HL-60/S4 treated with phorbol 12-myristate 13-acetate at 8.2 ng/mL for 4 days and 3 days (cell line): Measurements from ENCODE around the gene POLD1.
"Not testable (repeated sequence)": the region's sequence is repeated elsewhere in the genome, so short reads cannot be mapped to it uniquely, and the experiment has no call there.

Experiments used
- in situ Hi-C: fragments of 300-500 bp; cut with MboI; formaldehyde crosslinking; loops from 2 replicates; pipeline ENCODE4 v1.15.0; 2022; ENCODE audit warnings: low sequenced_read_pairs

The POLD1 gene

GRCh38 chr19:50432221-50433028 is 48.3 kb downstream of the POLD1 start, which contains the start of gene MYBPC2:
MYBPC2 (plus strand) TSS chr19:50432892; CDS start chr19:50432954, 62 bp downstream.
- in situ Hi-C loops, result no loop called here

GRCh38 chr19:50433201-50434180 is 49.3 kb downstream of the POLD1 start:
- in situ Hi-C loops, result no loop called here

- in situ Hi-C loops, result no loop called here
These were observed 50.4 kb downstream of the POLD1 start for GRCh38 chr19:50434525-50434924.

- in situ Hi-C loops, result no loop called here
These were observed 51.1 kb downstream of the POLD1 start for GRCh38 chr19:50435221-50435620.

- in situ Hi-C loops, result no loop called here
These were observed 51.5 kb downstream of the POLD1 start for GRCh38 chr19:50435627-50436026.

- in situ Hi-C loops, result no loop called here
These were observed 53.8 kb downstream of the POLD1 start for GRCh38 chr19:50437862-50438449.

- in situ Hi-C loops, result not testable (repeated sequence)
These were observed 55.0 kb downstream of the POLD1 start for GRCh38 chr19:50439130-50439529.

GRCh38 chr19:50444059-50444458 is 59.9 kb downstream of the POLD1 start:
- in situ Hi-C loops, result no loop called here

- in situ Hi-C loops, result no loop called here
These were observed 62.9 kb downstream of the POLD1 start for GRCh38 chr19:50447053-50447452.

GRCh38 chr19:50447750-50448149 is 63.6 kb downstream of the POLD1 start:
- in situ Hi-C loops, result no loop called here

GRCh38 chr19:50449236-50449899 is 65.2 kb downstream of the POLD1 start:
- in situ Hi-C loops, result no loop called here

- in situ Hi-C loops, result no loop called here
These were observed 66.4 kb downstream of the POLD1 start for GRCh38 chr19:50450369-50451222.

GRCh38 chr19:50451223-50451534 is 67.0 kb downstream of the POLD1 start:
- in situ Hi-C loops, result no loop called here

GRCh38 chr19:50453243-50453642 is 69.1 kb downstream of the POLD1 start:
- in situ Hi-C loops, result no loop called here

GRCh38 chr19:50455992-50456391 is 71.8 kb downstream of the POLD1 start:
- in situ Hi-C loops, result no loop called here

- in situ Hi-C loops, result no loop called here
These were observed 73.2 kb downstream of the POLD1 start for GRCh38 chr19:50457300-50457699.

GRCh38 chr19:50458396-50459066 is 74.4 kb downstream of the POLD1 start:
- in situ Hi-C loops, result no loop called here

GRCh38 chr19:50459067-50459456 is 74.9 kb downstream of the POLD1 start:
- in situ Hi-C loops, result no loop called here

GRCh38 chr19:50459638-50460037 is 75.5 kb downstream of the POLD1 start:
- in situ Hi-C loops, result loop anchor here (10.0 kb wide), 1 partner anchor 95 kb away; the partner anchor contains the start of gene NAPSA
